Activated naive CD8-positive, alpha-beta T cell treated with anti-CD3 and anti-CD28 coated beads, Interleukin-2, amount 10 ng/mL, durations not matched to agents 7 days and 5 days (primary cell): ENCODE results near the gene KRTAP1-5. TPM values are rescaled to one million over a fixed set of nuclear protein-coding genes. Genes with fewer than 3 reads are reported as not detected.
"Not testable (repeated sequence)": the region's sequence is repeated elsewhere in the genome, so short reads cannot be mapped to it uniquely, and the experiment has no call there.

Experiments used
- ATAC-seq: fragments of 150-1000 bp; cut with Tn5 transposase; one replicate; pipeline ENCODE4 v1.10.0; 2021; ENCODE audit warnings: low read depth, moderate library complexity
- POLR2A ChIA-PET: fragments of 350-600 bp; sonication (Branson Sonifier 250); formaldehyde crosslinking; loops from one replicate; lab custom pipeline; 2021; ENCODE audit warnings: antibody characterized with exemption; lab: Charles Lee
- DNase-seq: peaks from one replicate; pipeline ENCODE4 v3.0.0; 2021
- H3K27ac Mint-ChIP-seq: one replicate; pipeline ENCODE4 v1.8.0; 2022; ENCODE audit warnings: mild to moderate bottlenecking, mixed read lengths
- H3K27me3 Mint-ChIP-seq: one replicate; pipeline ENCODE4 v1.8.0; 2022; ENCODE audit warnings: mild to moderate bottlenecking, moderate library complexity, mixed read lengths
- H3K36me3 Mint-ChIP-seq: one replicate; pipeline ENCODE4 v1.8.0; 2021; ENCODE audit warnings: mild to moderate bottlenecking, mixed read lengths
- H3K4me1 Mint-ChIP-seq: one replicate; pipeline ENCODE4 v1.8.0; 2021; ENCODE audit warnings: mixed read lengths
- H3K4me3 Mint-ChIP-seq: one replicate; pipeline ENCODE4 v1.8.0; 2022; ENCODE audit warnings: mild to moderate bottlenecking, moderate library complexity, mixed read lengths
- H3K9me3 Mint-ChIP-seq: one replicate; pipeline ENCODE4 v1.8.0; 2021; ENCODE audit warnings: mixed read lengths
- total RNA-seq, 2 experiments: library from RNA; stranded (reverse); gene quantifications; one replicate each; pipeline ENCODE4 v1.2.3, GENCODE V29; 2021

The KRTAP1-5 gene
- total RNA-seq, 2 experiments from 2014 or later, result not detected

DNA sequence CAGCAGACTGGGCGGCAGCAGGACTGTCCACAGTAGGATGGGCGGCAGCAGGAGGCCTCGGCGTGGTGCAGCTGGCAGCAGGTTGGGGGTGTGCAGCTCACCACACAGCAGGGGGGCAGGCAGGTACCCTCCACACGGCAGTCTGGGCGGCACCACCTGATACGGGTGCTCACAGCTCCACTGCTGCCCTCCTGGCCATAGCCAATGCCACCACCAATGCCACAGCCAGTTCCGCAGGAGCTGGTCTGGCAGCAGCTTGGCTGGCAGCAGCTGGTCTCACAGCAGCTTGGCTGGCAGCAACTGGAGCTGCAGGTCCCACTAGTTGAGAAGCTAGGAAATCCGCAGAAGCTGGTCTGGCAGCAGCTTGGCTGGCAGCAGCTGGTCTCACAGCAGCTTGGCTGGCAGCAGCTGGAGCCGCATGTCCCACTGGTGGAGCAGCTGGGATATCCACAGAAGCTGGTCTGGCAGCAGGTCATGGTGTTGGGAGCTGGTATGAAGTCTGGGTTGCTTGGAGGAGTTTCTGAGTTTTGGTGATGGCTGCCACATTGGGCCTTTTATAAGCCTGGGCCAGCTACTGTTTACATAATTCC is 7.4 kb upstream of the KRTAP1-5 start, which contains the start of gene KRTAP1-3:
TSS of gene KRTAP1-3 (minus strand) at position 529 of the 590 bp plus-strand sequence. CDS start at position 476, 53 bp downstream.
- H3K4me1 Mint-ChIP-seq, POLR2A ChIA-PET, H3K9me3 Mint-ChIP-seq, ATAC-seq, H3K4me3 Mint-ChIP-seq, H3K27ac Mint-ChIP-seq, H3K36me3 Mint-ChIP-seq, DNase-seq: not testable (repeated sequence)
- H3K27me3 Mint-ChIP-seq, result peaks cover 17% of the 10 kb centered on the region

DNA sequence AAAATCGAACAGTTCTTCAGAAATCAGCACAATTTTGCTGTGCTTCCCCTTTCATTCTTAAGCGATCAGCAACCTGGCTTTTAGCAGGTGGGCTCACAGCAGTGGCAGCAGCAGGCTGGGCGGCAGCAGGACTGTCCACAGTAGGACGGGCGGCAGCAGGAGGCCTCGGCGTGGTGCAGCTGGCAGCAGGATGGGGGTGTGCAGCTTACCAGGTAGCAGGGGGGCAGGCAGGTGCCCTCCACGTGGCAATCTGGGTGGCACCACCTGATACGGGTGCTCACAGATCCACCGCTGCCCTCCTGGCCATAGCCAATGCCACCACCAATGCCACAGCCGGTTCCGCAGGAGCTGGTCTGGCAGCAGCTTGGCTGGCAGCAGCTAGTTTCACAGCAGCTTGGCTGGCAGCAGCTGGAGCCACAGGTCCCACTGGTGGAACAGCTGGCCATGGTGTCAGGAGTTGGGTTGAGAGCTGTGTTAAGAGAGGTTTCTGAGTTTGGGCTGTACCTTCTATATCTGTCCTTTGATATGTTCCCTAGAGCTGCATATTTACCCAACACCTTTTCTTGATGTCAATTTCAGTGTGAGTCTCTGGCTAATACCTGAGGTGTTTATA is 2.7 kb upstream of the KRTAP1-5 start, which contains the start of gene KRTAP1-4:
TSS of gene KRTAP1-4 (minus strand) at position 563 of the 613 bp plus-strand sequence. CDS start at position 446, 117 bp downstream.
- DNase-seq, result no peak
- ATAC-seq, result no peak
- H3K27ac Mint-ChIP-seq, result no peak within 1 kb of the TSS
- no peaks in the 10 kb centered on the region for H3K36me3 Mint-ChIP-seq
- peaks cover 2% of the 10 kb centered on the region for H3K4me1 Mint-ChIP-seq
- H3K9me3 Mint-ChIP-seq, result no peaks in the 10 kb centered on the region
- H3K27me3 Mint-ChIP-seq, result peaks cover 23% of the 10 kb centered on the region
- POLR2A ChIA-PET, result no interaction called here
- H3K4me3 Mint-ChIP-seq, result no peak within 1 kb of the TSS

DNA sequence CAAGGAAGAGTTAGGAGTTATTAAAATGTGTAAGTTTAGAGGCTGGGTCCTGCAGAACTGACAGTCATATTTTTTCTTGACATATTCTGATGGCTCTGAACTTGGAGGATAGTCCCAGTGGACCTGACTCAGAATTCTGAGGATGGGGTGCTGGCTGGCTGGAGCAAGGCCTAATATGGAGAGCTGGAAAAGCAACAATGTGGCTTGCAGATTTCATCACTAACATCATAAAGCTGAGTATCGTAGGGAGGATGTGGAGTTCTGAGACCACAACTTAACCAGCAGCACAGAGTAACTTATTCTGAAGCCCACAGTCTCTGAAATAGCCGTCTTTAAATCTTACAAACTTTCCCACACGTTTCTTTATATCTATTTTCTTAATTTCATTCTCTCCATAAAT is 2.3 kb downstream of the KRTAP1-5 start:
- no peaks in the 10 kb centered on the region for H3K9me3 Mint-ChIP-seq
- ATAC-seq (no peak), DNase-seq (no peak)
- no peak overlapping the region for H3K27ac Mint-ChIP-seq
- H3K4me1 Mint-ChIP-seq, result peaks cover 6% of the 10 kb centered on the region
- POLR2A ChIA-PET, result no interaction called here
- peaks cover 15% of the 10 kb centered on the region for H3K27me3 Mint-ChIP-seq
- H3K4me3 Mint-ChIP-seq, result no peak overlapping the region
- no peaks in the 10 kb centered on the region for H3K36me3 Mint-ChIP-seq

DNA sequence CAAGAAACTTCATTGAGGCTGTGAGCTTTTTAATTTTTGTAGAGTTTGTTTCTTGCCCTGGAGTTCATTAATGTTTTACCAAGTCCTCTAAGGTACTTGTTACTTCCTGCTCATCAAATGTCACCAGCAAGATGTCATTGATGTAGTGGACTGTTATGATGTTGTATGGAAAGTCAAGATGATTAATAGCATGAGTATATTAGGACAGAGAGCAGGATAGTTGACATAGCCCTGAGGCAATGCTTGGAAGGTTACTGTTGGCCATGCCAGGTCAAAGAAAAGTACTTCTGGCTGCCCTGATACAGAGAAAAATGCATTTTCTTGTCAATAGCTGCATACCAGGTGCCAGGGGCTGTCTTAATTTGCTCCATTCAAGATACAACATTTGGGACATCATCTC is 6.7 kb downstream of the KRTAP1-5 start:
- POLR2A ChIA-PET, result no interaction called here
- ATAC-seq, result no peak
- H3K27me3 Mint-ChIP-seq, result no peaks in the 10 kb centered on the region
- H3K4me1 Mint-ChIP-seq, result peaks cover 6% of the 10 kb centered on the region
- no peaks in the 10 kb centered on the region for H3K36me3 Mint-ChIP-seq
- no peak overlapping the region for H3K4me3 Mint-ChIP-seq
- no peak for DNase-seq
- H3K9me3 Mint-ChIP-seq, result no peaks in the 10 kb centered on the region
- no peak overlapping the region for H3K27ac Mint-ChIP-seq

DNA sequence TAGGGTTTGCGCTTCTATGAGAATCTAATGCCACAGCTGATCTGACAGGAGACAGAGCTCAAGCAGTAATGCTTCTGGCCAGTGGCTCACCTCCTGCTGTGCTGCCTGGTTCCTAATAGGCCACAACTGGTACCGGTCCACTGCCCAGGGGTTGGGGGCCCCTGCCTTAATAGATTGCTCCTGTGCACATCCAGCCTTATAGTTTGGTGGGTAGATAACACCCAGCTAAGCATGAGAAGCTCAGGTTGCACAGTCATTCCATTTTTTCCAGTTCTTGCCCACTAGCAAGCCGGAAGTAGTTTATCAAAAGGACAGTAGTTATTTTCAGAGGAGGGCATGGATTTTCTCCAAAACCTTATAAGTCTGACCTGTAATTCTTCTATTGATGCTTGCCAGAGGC is 7.6 kb downstream of the KRTAP1-5 start:
- Mint-ChIP-seq H3K36me3 (no peaks in the 10 kb centered on the region), H3K4me1 (peaks cover 2% of the 10 kb centered on the region), H3K27ac (no peak overlapping the region), H3K4me3 (no peak overlapping the region), H3K9me3 (no peaks in the 10 kb centered on the region), H3K27me3 (peaks cover 2% of the 10 kb centered on the region)
- DNase-seq (no peak), ATAC-seq (no peak)
- POLR2A ChIA-PET, result no interaction called here

DNA sequence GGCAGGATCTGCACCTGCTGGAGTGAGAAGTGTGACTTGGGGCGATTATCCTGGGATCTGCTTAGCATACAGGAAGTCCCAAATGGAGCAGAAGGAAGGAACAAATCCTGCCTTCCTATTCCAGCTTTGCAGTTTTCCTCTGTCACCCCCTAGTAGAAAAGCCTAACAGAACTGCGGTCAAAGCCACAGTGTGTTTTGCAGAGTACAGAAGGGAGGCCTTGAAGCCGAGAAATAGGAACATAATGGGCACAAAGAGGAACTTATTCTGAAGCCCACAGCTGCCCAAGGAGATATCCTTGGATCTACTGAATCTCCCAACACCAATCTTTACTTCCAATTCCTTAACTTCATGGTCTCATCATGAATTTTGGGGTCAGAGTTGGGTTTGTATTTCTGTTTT is 8.5 kb downstream of the KRTAP1-5 start:
- DNase-seq (no peak), ATAC-seq (no peak)
- Mint-ChIP-seq H3K36me3 (no peaks in the 10 kb centered on the region), H3K4me3 (no peak overlapping the region), H3K4me1 (no peaks in the 10 kb centered on the region), H3K27ac (no peak overlapping the region), H3K9me3 (no peaks in the 10 kb centered on the region), H3K27me3 (peaks cover 2% of the 10 kb centered on the region)
- POLR2A ChIA-PET, result no interaction called here

DNA sequence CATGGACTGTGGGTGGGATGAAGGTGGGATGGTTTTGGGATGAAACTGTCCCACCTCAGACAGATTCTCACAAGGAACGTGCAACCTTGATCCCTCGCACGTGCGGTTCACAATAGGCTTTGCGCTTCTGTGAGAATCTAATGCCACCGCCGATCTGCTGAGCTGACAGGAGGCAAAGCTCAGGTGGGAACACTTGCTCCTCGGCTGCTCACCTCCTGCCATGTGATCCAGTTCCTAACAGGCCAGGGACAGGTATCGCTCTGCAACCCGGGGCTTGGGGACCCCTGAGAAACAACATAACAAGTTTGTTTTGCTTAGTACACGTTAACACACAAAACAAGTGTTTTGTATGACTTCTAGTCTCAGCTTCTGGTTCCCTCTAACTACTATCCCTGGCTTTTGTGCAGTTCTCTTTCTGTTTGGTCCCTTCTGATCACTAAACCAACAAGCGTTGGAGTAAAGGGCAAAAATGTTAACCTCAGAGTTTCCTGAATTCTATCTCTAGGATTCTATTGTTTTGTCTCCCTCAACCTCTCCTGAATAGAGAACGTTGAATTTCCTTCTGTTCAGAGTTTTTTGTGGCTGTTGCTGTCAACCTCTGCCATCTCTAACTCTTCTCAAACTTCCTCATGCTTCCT is 10.3 kb downstream of the KRTAP1-5 start:
- no peaks in the 10 kb centered on the region for H3K4me1 Mint-ChIP-seq
- no peaks in the 10 kb centered on the region for H3K36me3 Mint-ChIP-seq
- no peak overlapping the region for H3K27ac Mint-ChIP-seq
- POLR2A ChIA-PET, result no interaction called here
- peaks cover 2% of the 10 kb centered on the region for H3K27me3 Mint-ChIP-seq
- no peak overlapping the region for H3K4me3 Mint-ChIP-seq
- H3K9me3 Mint-ChIP-seq, result no peaks in the 10 kb centered on the region
- ATAC-seq (no peak), DNase-seq (no peak)

DNA sequence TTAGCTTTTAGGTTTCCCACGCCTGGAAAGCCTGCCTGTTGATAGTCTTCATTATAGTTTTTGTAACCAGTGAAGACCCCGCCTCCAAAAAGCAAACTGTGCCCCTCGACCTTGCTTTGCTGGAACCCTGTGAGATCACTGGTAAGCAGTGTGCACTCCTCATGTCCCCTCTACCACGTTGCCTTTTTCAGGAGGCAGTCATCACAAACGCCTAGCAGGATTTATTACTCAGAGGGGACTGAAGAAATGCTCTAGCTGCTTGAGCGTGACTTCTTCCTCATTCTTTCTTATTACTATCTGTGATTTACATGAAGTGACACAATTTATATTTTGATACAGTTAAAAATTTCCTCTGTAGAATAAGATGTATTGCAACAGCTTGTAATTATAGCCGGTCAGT is 11.6 kb downstream of the KRTAP1-5 start:
- no peak for DNase-seq
- Mint-ChIP-seq H3K4me1 (no peaks in the 10 kb centered on the region), H3K27me3 (peaks cover 2% of the 10 kb centered on the region), H3K9me3 (no peaks in the 10 kb centered on the region), H3K4me3 (no peak overlapping the region), H3K27ac (no peak overlapping the region), H3K36me3 (no peaks in the 10 kb centered on the region)
- no peak for ATAC-seq
- POLR2A ChIA-PET, result no interaction called here

DNA sequence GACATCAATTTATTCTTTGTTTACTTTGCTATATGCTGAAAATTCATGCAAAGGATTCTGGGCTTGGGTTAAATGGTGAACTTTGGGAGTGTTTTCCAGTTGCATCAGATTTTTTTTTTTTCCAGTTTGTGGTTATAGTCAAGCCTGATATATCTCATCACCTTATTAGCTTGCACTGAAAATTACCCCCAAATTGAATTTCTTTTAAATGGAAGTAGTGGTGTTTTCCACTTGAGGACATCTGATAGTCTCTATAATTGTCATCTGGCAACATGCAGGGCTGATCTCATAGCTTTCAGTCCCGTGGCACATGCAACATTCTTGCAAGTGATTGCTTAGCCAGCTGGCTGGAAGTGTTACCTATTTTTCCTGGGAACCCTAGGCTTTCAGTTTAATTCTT is 13.4 kb downstream of the KRTAP1-5 start:
- Mint-ChIP-seq H3K27me3 (peaks cover 2% of the 10 kb centered on the region), H3K36me3 (no peaks in the 10 kb centered on the region), H3K27ac (no peak overlapping the region), H3K4me1 (no peaks in the 10 kb centered on the region), H3K9me3 (no peaks in the 10 kb centered on the region), H3K4me3 (no peak overlapping the region)
- DNase-seq (no peak), ATAC-seq (no peak)
- POLR2A ChIA-PET, result no interaction called here

DNA sequence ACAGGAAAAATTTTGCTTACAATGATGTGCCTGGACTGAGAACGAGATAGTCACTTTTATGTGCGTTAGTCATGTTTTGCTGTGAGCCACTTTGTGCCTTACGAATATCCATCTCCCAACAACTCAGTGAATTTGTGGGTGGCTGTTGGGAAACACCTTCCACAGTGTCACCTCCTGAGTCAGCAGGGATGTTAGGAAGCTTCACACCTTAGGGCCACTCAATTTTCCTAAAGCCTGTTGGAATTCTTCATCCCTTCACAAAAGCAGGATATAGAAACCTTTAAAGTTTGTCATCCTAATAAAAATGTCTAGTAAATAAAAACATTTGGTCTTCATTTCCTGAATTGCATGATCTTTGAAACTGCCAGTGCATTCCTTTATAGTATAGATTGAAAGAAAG is 13.8 kb downstream of the KRTAP1-5 start:
- H3K4me3 Mint-ChIP-seq, result no peak overlapping the region
- H3K36me3 Mint-ChIP-seq, result no peaks in the 10 kb centered on the region
- H3K4me1 Mint-ChIP-seq, result no peaks in the 10 kb centered on the region
- no peak overlapping the region for H3K27ac Mint-ChIP-seq
- DNase-seq (no peak), ATAC-seq (no peak)
- POLR2A ChIA-PET, result no interaction called here
- H3K9me3 Mint-ChIP-seq, result no peaks in the 10 kb centered on the region
- peaks cover 2% of the 10 kb centered on the region for H3K27me3 Mint-ChIP-seq

DNA sequence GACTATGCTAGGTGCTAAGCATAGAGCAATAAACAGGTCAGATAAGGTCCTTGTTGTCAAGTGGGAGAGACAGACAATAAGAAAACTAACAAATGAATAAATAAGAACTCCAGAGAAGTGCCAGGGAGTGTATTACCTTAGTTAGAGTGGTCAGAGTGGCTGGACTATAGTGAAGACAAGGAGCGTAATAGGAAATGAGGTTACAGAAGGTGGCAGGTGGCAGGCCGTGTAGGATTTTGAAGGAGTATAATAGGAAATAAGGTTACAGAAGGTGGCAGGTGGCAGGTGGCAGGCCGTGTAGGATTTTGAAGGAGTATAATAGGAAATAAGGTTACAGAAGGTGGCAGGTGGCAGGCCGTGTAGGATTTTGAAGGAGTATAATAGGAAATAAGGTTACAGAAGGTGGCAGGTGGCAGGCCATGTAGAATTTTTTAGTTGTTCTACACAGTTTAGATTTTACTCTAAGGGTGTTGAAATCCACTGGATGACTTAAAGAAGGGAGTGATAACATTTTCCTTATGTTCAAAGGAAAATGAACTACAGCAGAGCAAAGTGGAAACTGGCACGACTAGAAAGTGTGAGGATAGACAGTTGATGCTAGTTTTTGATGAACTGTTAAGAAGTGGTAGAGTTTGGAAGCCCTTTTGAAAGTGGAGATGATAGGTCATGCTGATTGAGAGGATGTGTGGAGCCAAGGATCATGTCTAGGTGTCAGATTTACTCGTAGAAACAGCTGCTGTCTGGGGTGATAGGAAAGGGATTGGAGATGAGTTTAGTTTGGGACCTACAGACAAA is 14.5 kb downstream of the KRTAP1-5 start:
- Mint-ChIP-seq H3K36me3 (no peaks in the 10 kb centered on the region), H3K27me3 (peaks cover 2% of the 10 kb centered on the region), H3K27ac (no peak overlapping the region), H3K9me3 (no peaks in the 10 kb centered on the region), H3K4me1 (no peaks in the 10 kb centered on the region), H3K4me3 (no peak overlapping the region)
- DNase-seq, result no peak
- no peak for ATAC-seq
- POLR2A ChIA-PET, result no interaction called here

DNA sequence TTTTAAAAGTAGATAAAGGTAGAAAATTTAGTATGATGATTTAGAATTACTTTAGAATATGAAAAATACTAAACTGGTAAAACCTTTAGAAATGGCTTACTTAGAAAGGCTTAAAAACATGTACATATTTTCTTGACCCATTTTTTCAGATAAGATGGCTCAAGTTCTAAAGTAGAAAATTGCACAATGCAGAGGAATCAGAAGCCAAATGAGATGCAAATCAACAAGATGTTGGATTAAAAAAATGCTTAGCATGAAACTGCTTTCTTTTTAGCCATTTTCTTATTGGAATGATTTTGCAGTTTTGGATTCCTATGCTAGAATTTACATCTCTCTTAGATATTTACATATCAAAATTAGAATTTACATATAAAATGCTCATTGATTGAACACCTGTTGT is 16.6 kb downstream of the KRTAP1-5 start:
- POLR2A ChIA-PET, result no interaction called here
- ATAC-seq, result no peak
- no peaks in the 10 kb centered on the region for H3K9me3 Mint-ChIP-seq
- no peak for DNase-seq
- no peak overlapping the region for H3K4me3 Mint-ChIP-seq
- H3K4me1 Mint-ChIP-seq, result no peaks in the 10 kb centered on the region
- H3K36me3 Mint-ChIP-seq, result no peaks in the 10 kb centered on the region
- H3K27ac Mint-ChIP-seq, result no peak overlapping the region
- H3K27me3 Mint-ChIP-seq, result peaks cover 2% of the 10 kb centered on the region

DNA sequence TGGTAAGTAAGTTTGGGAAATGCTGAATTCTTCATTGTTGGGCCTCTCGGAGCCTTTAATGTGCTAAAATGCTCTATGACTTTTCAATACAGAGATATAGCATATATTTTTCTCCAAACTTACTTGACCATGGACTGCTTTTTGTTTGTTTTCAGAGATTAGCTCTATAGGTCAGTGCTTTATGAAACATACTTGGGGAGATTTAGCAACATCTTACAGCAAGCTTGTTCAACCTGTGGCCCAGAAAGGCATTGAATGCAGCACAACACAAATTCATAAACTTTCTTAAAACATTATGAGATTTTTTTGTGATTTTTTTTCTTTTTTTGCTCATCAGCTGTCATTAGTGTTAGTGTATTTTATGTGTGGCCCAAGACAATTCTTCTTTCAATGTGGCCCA is 17.1 kb downstream of the KRTAP1-5 start:
- H3K27me3 Mint-ChIP-seq, result peaks cover 2% of the 10 kb centered on the region
- DNase-seq (no peak), ATAC-seq (no peak)
- no peaks in the 10 kb centered on the region for H3K4me1 Mint-ChIP-seq
- POLR2A ChIA-PET, result no interaction called here
- no peaks in the 10 kb centered on the region for H3K9me3 Mint-ChIP-seq
- no peaks in the 10 kb centered on the region for H3K36me3 Mint-ChIP-seq
- H3K27ac Mint-ChIP-seq, result no peak overlapping the region
- no peak overlapping the region for H3K4me3 Mint-ChIP-seq
